HCT116 (cell line): ENCODE measurements around the gene CFAP92. TPM values are rescaled to one million over a fixed set of nuclear protein-coding genes. Genes with fewer than 3 reads are reported as not detected.

ENCODE experiments used
- ATAC-seq: fragments of 200-7000 bp; cut with Tn5 transposase; 2 replicates; pipeline ENCODE4 v1.9.1; 2020; ENCODE audit warnings: mild to moderate bottlenecking, moderate library complexity
- BruUV-seq: library from RNA; stranded (reverse); fragments of 400-500 nt; replicated peaks from 2 replicates; lab custom pipeline; 2021; lab: Mats Ljungman, UMichigan
- CTCF ChIA-PET: fragments of 300-600 bp; sonication (Branson Sonifier 250); formaldehyde crosslinking; loops from one replicate; lab custom pipeline; 2021; ENCODE audit warnings: antibody characterized with exemption; lab: Charles Lee
- POLR2A ChIA-PET: fragments of 300-600, 350-600 bp; sonication (Branson Sonifier 250); formaldehyde crosslinking; loops from one replicate; lab custom pipeline; 2021; ENCODE audit warnings: antibody characterized with exemption; lab: Charles Lee
- RAD21 ChIA-PET, 2 experiments: fragments of 300-600 bp; sonication (Branson Sonifier 250); formaldehyde crosslinking; loops; one replicate each; lab custom pipeline; 2023; ENCODE audit warnings: low total read pairs in 2 of 2; ENCODE audit not compliant: uncharacterized antibody in 2 of 2, unreplicated experiment in 2 of 2, low non-redundant PET in 1 of 2; lab: Charles Lee
- DNase-seq: peaks from one replicate; pipeline ENCODE4 v3.0.0-alpha.2; 2010; ENCODE audit warnings: low read depth, low spot score
- H2AFZ ChIP-seq: fragments of 200-600 bp; shearing (Covaris generic), sonication (generic); 2 replicates; pipeline ENCODE4 v1.6.1; 2017; ENCODE audit warnings: low read depth, mixed run types, mixed read lengths, antibody characterized with exemption, low read length; ENCODE audit not compliant: poor library complexity, severe bottlenecking
- H3K27ac ChIP-seq: 2 replicates; pipeline ENCODE4 v1.5.1; 2012; ENCODE audit warnings: low read depth, low read length
- H3K27me3 ChIP-seq: fragments of 200-600 bp; sonication (generic); 2 replicates; pipeline ENCODE4 v1.6.1; 2016; ENCODE audit warnings: mixed run types, low read length, mixed read lengths; ENCODE audit not compliant: insufficient read depth
- H3K36me3 ChIP-seq, 2 experiments: fragments of 200-500 bp in 1 of 2; fragments of 200-600 bp in 1 of 2; sonication (Bioruptor generic) in 1 of 2; sonication (generic) in 1 of 2; 2 replicates each; pipeline versions ENCODE4 v1.5.1 to v1.6.1; 2014 to 2016; ENCODE audit warnings: low read length in 2 of 2, inconsistent platforms in 1 of 2, mixed read lengths in 1 of 2, mixed run types in 1 of 2; ENCODE audit not compliant: insufficient read depth in 2 of 2, control insufficient read depth in 1 of 2
- H3K4me1 ChIP-seq, 2 experiments: fragments of 200-600 bp in 1 of 2; sonication (generic) in 1 of 2; 2 replicates each; pipeline versions ENCODE4 v1.5.1 to v1.6.1; 2012 to 2017; ENCODE audit warnings: low read length in 2 of 2, inconsistent platforms in 1 of 2, mild to moderate bottlenecking in 1 of 2, mixed read lengths in 1 of 2, mixed run types in 1 of 2, moderate library complexity in 1 of 2; ENCODE audit not compliant: insufficient read depth in 2 of 2, control insufficient read depth in 1 of 2
- H3K4me2 ChIP-seq: fragments of 200-600 bp; sonication (generic); 2 replicates; pipeline ENCODE4 v1.6.1; 2017; ENCODE audit warnings: mixed run types, low read length, mixed read lengths
- H3K4me3 ChIP-seq, 2 experiments: fragments of 200-600 bp in 1 of 2; sonication (generic) in 1 of 2; replicated peaks in 1 of 2; 2 replicates each; pipeline ENCODE4 v1.5.1; 2011 to 2016; ENCODE audit warnings: low read length in 2 of 2, control low read depth in 1 of 2, low read depth in 1 of 2, mild to moderate bottlenecking in 1 of 2, mixed read lengths in 1 of 2, mixed run types in 1 of 2
- H3K79me2 ChIP-seq: fragments of 200-600 bp; sonication (generic); 2 replicates; pipeline ENCODE4 v1.6.1; 2017; ENCODE audit warnings: mild to moderate bottlenecking, mixed run types, low read length, moderate library complexity, mixed read lengths; ENCODE audit not compliant: insufficient read depth
- H3K9ac ChIP-seq: fragments of 200-600 bp; sonication (generic); 2 replicates; pipeline ENCODE4 v1.6.1; 2016; ENCODE audit warnings: low read length, mixed read lengths
- H3K9me2 ChIP-seq: fragments of 200-600 bp; sonication (generic), shearing (Covaris generic); 2 replicates; pipeline ENCODE4 v1.6.1; 2017; ENCODE audit warnings: mixed run types, mild to moderate bottlenecking, moderate library complexity; ENCODE audit not compliant: insufficient read depth
- H3K9me3 ChIP-seq, 2 experiments: fragments of 200-500 bp in 1 of 2; fragments of 200-600 bp in 1 of 2; sonication (Bioruptor generic) in 1 of 2; sonication (generic) in 1 of 2; 2 replicates each; pipeline ENCODE4 v1.6.1; 2014 to 2017; ENCODE audit warnings: low read length in 2 of 2, mixed read lengths in 2 of 2, inconsistent platforms in 1 of 2, low read depth in 1 of 2, mild to moderate bottlenecking in 1 of 2, mixed run types in 1 of 2, moderate library complexity in 1 of 2; ENCODE audit not compliant: control insufficient read depth in 1 of 2, insufficient read depth in 1 of 2
- H4K20me1 ChIP-seq: fragments of 200-600 bp; sonication (generic), shearing (Covaris generic); 2 replicates; pipeline ENCODE4 v1.6.1; 2017; ENCODE audit warnings: mixed run types, mild to moderate bottlenecking, moderate library complexity; ENCODE audit not compliant: insufficient read depth
- EZH2 ChIP-seq: fragments of 200-600 bp; sonication (generic); IDR thresholded peaks from 2 replicates; pipeline ENCODE4 v1.6.1; 2017; ENCODE audit warnings: antibody characterized with exemption, mixed run types
- MAX ChIP-seq: IDR thresholded peaks from 2 replicates; pipeline ENCODE4 v1.6.1; 2012
- POLR2A ChIP-seq: IDR thresholded peaks from 2 replicates; pipeline ENCODE4 v1.7.0; 2011; ENCODE audit warnings: borderline replicate concordance; ENCODE audit not compliant: insufficient read depth, insufficient read length; ENCODE audit errors: extremely low read depth
- SP1 ChIP-seq: IDR thresholded peaks from 2 replicates; pipeline ENCODE4 v1.6.1; 2012; ENCODE audit warnings: low read depth
- YY1 ChIP-seq: IDR thresholded peaks from 2 replicates; pipeline ENCODE4 v1.6.1; 2011; ENCODE audit warnings: low read length, low read depth, moderate library complexity, mild to moderate bottlenecking; ENCODE audit not compliant: insufficient replicate concordance; ENCODE audit errors: extremely low read depth
- ZBTB33 ChIP-seq: IDR thresholded peaks from 2 replicates; pipeline ENCODE4 v1.6.1; 2011; ENCODE audit warnings: mild to moderate bottlenecking, low read length, moderate library complexity; ENCODE audit not compliant: insufficient replicate concordance; ENCODE audit errors: extremely low read depth
- intact Hi-C: fragments of 100-400 bp; cut with micrococcal nuclease; formaldehyde crosslinking; loops from 2 replicates; pipeline ENCODE4 v1.10.0; 2022
- total RNA-seq: library from RNA; stranded (reverse); gene quantifications from one replicate; pipeline ENCODE4 v1.2.1, GENCODE V29; 2021; ENCODE audit not compliant: unreplicated experiment

Gene CFAP92
- total RNA-seq, 1 experiment from 2014 or later, result 3.6 TPM

GRCh38 chr3:129017484-129017899 is 23.6 kb upstream of the CFAP92 start:
- RAD21 ChIA-PET, result interaction anchor here (1.1 to 1.7 kb wide), 2 partner anchors 14 to 89 kb away, joined by 4 to 5 read pairs; no protein-coding TSS in a partner anchor
- no peaks in the 10 kb centered on the region for H3K79me2 ChIP-seq
- H3K4me1 ChIP-seq, result peaks cover 22 to 28% of the 10 kb centered on the region in 2 experiments
- no peaks in the 10 kb centered on the region for H3K9me2 ChIP-seq
- H3K4me3 ChIP-seq, result no peak overlapping the region
- intact Hi-C loops, result no loop called here
- no peak for ATAC-seq
- no peak overlapping the region for H3K27ac ChIP-seq
- H3K27me3 ChIP-seq, result no peaks in the 10 kb centered on the region
- no peaks in the 10 kb centered on the region for H4K20me1 ChIP-seq
- no peak overlapping the region for H2AFZ ChIP-seq
- no peaks in the 10 kb centered on the region for H3K36me3 ChIP-seq
- no TSS peak for BruUV-seq
- POLR2A ChIA-PET, result no interaction called here
- H3K9me3 ChIP-seq, result no peaks in the 10 kb centered on the region
- H3K9ac ChIP-seq, result no peak overlapping the region
- H3K4me2 ChIP-seq, result no peak overlapping the region
- CTCF ChIA-PET, result interaction anchor here (1.1 to 2.8 kb wide), 4 partner anchors 9 to 144 kb away, joined by 3 to 27 read pairs (median 18); no protein-coding TSS in a partner anchor
- TF ChIP-seq EZH2, result no peak
- TF ChIP-seq POLR2A, result no peak
- TF ChIP-seq YY1, result no peak
- no peak for TF ChIP-seq ZBTB33
- no peak for TF ChIP-seq SP1
- TF ChIP-seq MAX, result no peak
- DNase-seq, result no peak
